AG09309 (cell line): Measurements from ENCODE around the gene DLGAP1.

Experiments
- DNase-seq: peaks from one replicate; pipeline ENCODE4 v3.0.0-alpha.2; 2010; ENCODE audit warnings: low read depth
- H3K4me3 ChIP-seq: 2 replicates; pipeline ENCODE4 v1.5.1; 2011; ENCODE audit warnings: mild to moderate bottlenecking, low read depth, low read length, moderate library complexity; ENCODE audit not compliant: control insufficient read depth
- CTCF ChIP-seq: IDR thresholded peaks from 2 replicates; pipeline ENCODE4 v1.5.1; 2011; ENCODE audit warnings: mild to moderate bottlenecking, low read depth, low read length, inconsistent platforms; ENCODE audit not compliant: insufficient read depth, control insufficient read depth; ENCODE audit errors: missing control alignments

DLGAP1 gene

GRCh38 chr18:3450012-3450798 is 1004.9 kb downstream of the DLGAP1 start, which contains the start of gene TGIF1:
TGIF1 (plus strand) TSS chr18:3450172; CDS start chr18:3450490, 318 bp downstream.
- H3K4me3 ChIP-seq, result peak within 1 kb of the TSS; percentile 93
- no peak for TF ChIP-seq CTCF
- no peak for DNase-seq

- no peak for DNase-seq
- TF ChIP-seq CTCF, result no peak
- H3K4me3 ChIP-seq, result peak overlapping the region; percentile 93
These were observed 1005.5 kb downstream of the DLGAP1 start for GRCh38 chr18:3449512-3450011.

- DNase-seq, result peak; percentile 95
- H3K4me3 ChIP-seq, result peak overlapping the region; percentile 93
- no peak for TF ChIP-seq CTCF
These were observed 1006.1 kb downstream of the DLGAP1 start for GRCh38 chr18:3448838-3449511.

GRCh38 chr18:3447895-3448837 is 1006.9 kb downstream of the DLGAP1 start:
- peak; percentile 13 for TF ChIP-seq CTCF
- peak; percentile 90 for DNase-seq
- peak overlapping the region; percentile 93 for H3K4me3 ChIP-seq

GRCh38 chr18:3447068-3447894 is 1007.8 kb downstream of the DLGAP1 start:
- no peak for DNase-seq
- peak overlapping the region; percentile 93 for H3K4me3 ChIP-seq
- TF ChIP-seq CTCF, result no peak
